GM21723 (cell line): Measurements from ENCODE around the gene P2RY12.

Experiments
- ATAC-seq: cut with Tn5 transposase; IDR thresholded peaks from one replicate; pipeline ENCODE4 v1.9.1; 2021; ENCODE audit warnings: mild to moderate bottlenecking, moderate library complexity; ENCODE audit not compliant: unreplicated experiment

The P2RY12 gene

GRCh38 chr3:151309566-151309965, 75.0 kb downstream of the P2RY12 start:
- ATAC-seq: no peak

GRCh38 chr3:151307583-151308488, 76.7 kb downstream of the P2RY12 start:
- ATAC-seq: no peak

GRCh38 chr3:151307131-151307530, 77.4 kb downstream of the P2RY12 start:
- ATAC-seq: no peak

GRCh38 chr3:151306168-151306810, 78.3 kb downstream of the P2RY12 start:
- ATAC-seq: no peak

- ATAC-seq: no peak
Measured at GRCh38 chr3:151305775-151306151, 78.8 kb downstream of the P2RY12 start.

GRCh38 chr3:151305060-151305774, 79.3 kb downstream of the P2RY12 start:
- ATAC-seq: no peak

GRCh38 chr3:151303751-151304150, 80.8 kb downstream of the P2RY12 start:
- no peak for ATAC-seq

GRCh38 chr3:151301787-151302186, 82.8 kb downstream of the P2RY12 start:
- no peak for ATAC-seq

GRCh38 chr3:151300539-151300938, 84.0 kb downstream of the P2RY12 start:
- ATAC-seq: no peak

- no peak for ATAC-seq
Measured at GRCh38 chr3:151299006-151299405, 85.5 kb downstream of the P2RY12 start.

GRCh38 chr3:151297429-151297828, 87.1 kb downstream of the P2RY12 start:
- no peak for ATAC-seq

- ATAC-seq: no peak
Measured at GRCh38 chr3:151296226-151296625, 88.3 kb downstream of the P2RY12 start.

GRCh38 chr3:151293127-151293526, 91.4 kb downstream of the P2RY12 start:
- no peak for ATAC-seq

- ATAC-seq: no peak
Measured at GRCh38 chr3:151290673-151291072, 93.9 kb downstream of the P2RY12 start.

- no peak for ATAC-seq
Measured at GRCh38 chr3:151289445-151289844, 95.1 kb downstream of the P2RY12 start.
